Activated T-cell treated with anti-CD3 and anti-CD28 coated beads, Interleukin-2, amount 50 U/mL, for 24 hours (primary cell): Measurements from ENCODE around the gene ALAD.
"Not testable (repeated sequence)": the region's sequence is repeated elsewhere in the genome, so short reads cannot be mapped to it uniquely, and the experiment has no call there.

Experiments
- DNase-seq: peaks from one replicate; pipeline ENCODE4 v3.0.0-alpha.2; 2020
- H3K27ac Mint-ChIP-seq: 2 replicates; pipeline ENCODE4 v1.8.0; 2020; ENCODE audit warnings: mild to moderate bottlenecking, mixed read lengths
- H3K27me3 Mint-ChIP-seq: 2 replicates; pipeline ENCODE4 v1.8.0; 2020; ENCODE audit warnings: mixed read lengths
- H3K36me3 Mint-ChIP-seq: 2 replicates; pipeline ENCODE4 v1.8.0; 2020; ENCODE audit warnings: low read depth, mixed read lengths
- H3K4me1 Mint-ChIP-seq: 2 replicates; pipeline ENCODE4 v1.8.0; 2020; ENCODE audit warnings: low read depth, mixed read lengths
- H3K4me3 Mint-ChIP-seq: 2 replicates; pipeline ENCODE4 v1.8.0; 2020; ENCODE audit warnings: mild to moderate bottlenecking, moderate library complexity, mixed read lengths
- H3K9me3 Mint-ChIP-seq: 2 replicates; pipeline ENCODE4 v1.8.0; 2020; ENCODE audit warnings: mixed read lengths

Gene ALAD

GRCh38 chr9:113372059-113372458 lies 29.0 kb downstream of the ALAD start:
- no peak for DNase-seq
- Mint-ChIP-seq H3K27ac (no peak overlapping the region), H3K4me1 (peaks cover 15% of the 10 kb centered on the region), H3K36me3 (peaks cover 30% of the 10 kb centered on the region), H3K4me3 (no peak overlapping the region), H3K9me3 (no peaks in the 10 kb centered on the region), H3K27me3 (no peaks in the 10 kb centered on the region)

GRCh38 chr9:113370806-113371325 lies 30.2 kb downstream of the ALAD start:
- no peaks in the 10 kb centered on the region for H3K27me3 Mint-ChIP-seq
- no peak overlapping the region for H3K4me3 Mint-ChIP-seq
- no peak overlapping the region for H3K27ac Mint-ChIP-seq
- peaks cover 13% of the 10 kb centered on the region for H3K4me1 Mint-ChIP-seq
- peaks cover 29% of the 10 kb centered on the region for H3K36me3 Mint-ChIP-seq
- no peak for DNase-seq
- H3K9me3 Mint-ChIP-seq, result no peaks in the 10 kb centered on the region

- Mint-ChIP-seq H3K4me1 (peaks cover 2% of the 10 kb centered on the region), H3K4me3 (no peak overlapping the region), H3K9me3 (no peaks in the 10 kb centered on the region), H3K36me3 (peaks cover 18% of the 10 kb centered on the region), H3K27ac (no peak overlapping the region), H3K27me3 (no peaks in the 10 kb centered on the region)
- no peak for DNase-seq
Measured at GRCh38 chr9:113369855-113370140, 31.3 kb downstream of the ALAD start.

- peaks cover 13% of the 10 kb centered on the region for H3K36me3 Mint-ChIP-seq
- H3K9me3 Mint-ChIP-seq, result no peaks in the 10 kb centered on the region
- no peak overlapping the region for H3K4me3 Mint-ChIP-seq
- no peaks in the 10 kb centered on the region for H3K27me3 Mint-ChIP-seq
- no peak for DNase-seq
- peaks cover under 1% of the 10 kb centered on the region for H3K4me1 Mint-ChIP-seq
- no peak overlapping the region for H3K27ac Mint-ChIP-seq
Measured at GRCh38 chr9:113368982-113369854, 31.9 kb downstream of the ALAD start.

GRCh38 chr9:113368348-113368981 lies 32.6 kb downstream of the ALAD start:
- Mint-ChIP-seq H3K4me3 (no peak overlapping the region), H3K4me1 (peaks cover 3% of the 10 kb centered on the region), H3K36me3 (peaks cover 6% of the 10 kb centered on the region), H3K9me3 (no peaks in the 10 kb centered on the region), H3K27ac (no peak overlapping the region), H3K27me3 (no peaks in the 10 kb centered on the region)
- DNase-seq, result no peak

- not testable (repeated sequence) for DNase-seq, H3K4me3 Mint-ChIP-seq, H3K27ac Mint-ChIP-seq, H3K36me3 Mint-ChIP-seq, H3K9me3 Mint-ChIP-seq, H3K27me3 Mint-ChIP-seq
- H3K4me1 Mint-ChIP-seq, result peaks cover 14% of the 10 kb centered on the region
Measured at GRCh38 chr9:113365652-113366051, 35.4 kb downstream of the ALAD start.

GRCh38 chr9:113364951-113365350 lies 36.1 kb downstream of the ALAD start:
- Mint-ChIP-seq H3K4me3 (no peak overlapping the region), H3K4me1 (peaks cover 14% of the 10 kb centered on the region), H3K36me3 (no peaks in the 10 kb centered on the region), H3K9me3 (no peaks in the 10 kb centered on the region), H3K27me3 (no peaks in the 10 kb centered on the region), H3K27ac (no peak overlapping the region)
- DNase-seq, result no peak

GRCh38 chr9:113363336-113363735 lies 37.7 kb downstream of the ALAD start:
- no peaks in the 10 kb centered on the region for H3K27me3 Mint-ChIP-seq
- H3K4me1 Mint-ChIP-seq, result peaks cover 14% of the 10 kb centered on the region
- H3K27ac Mint-ChIP-seq, result no peak overlapping the region
- DNase-seq, result no peak
- H3K9me3 Mint-ChIP-seq, result no peaks in the 10 kb centered on the region
- H3K36me3 Mint-ChIP-seq, result no peaks in the 10 kb centered on the region
- H3K4me3 Mint-ChIP-seq, result no peak overlapping the region

- Mint-ChIP-seq H3K27ac (peak overlapping the region; percentile 71), H3K4me1 (peaks cover 14% of the 10 kb centered on the region), H3K36me3 (no peaks in the 10 kb centered on the region), H3K27me3 (peaks cover 4% of the 10 kb centered on the region), H3K4me3 (no peak overlapping the region), H3K9me3 (no peaks in the 10 kb centered on the region)
- no peak for DNase-seq
Measured at GRCh38 chr9:113361304-113362018, 39.6 kb downstream of the ALAD start.

GRCh38 chr9:113360242-113360842 lies 40.7 kb downstream of the ALAD start:
- H3K27me3 Mint-ChIP-seq, result peaks cover 5% of the 10 kb centered on the region
- peaks cover 14% of the 10 kb centered on the region for H3K4me1 Mint-ChIP-seq
- no peak overlapping the region for H3K4me3 Mint-ChIP-seq
- DNase-seq, result no peak
- no peak overlapping the region for H3K27ac Mint-ChIP-seq
- no peaks in the 10 kb centered on the region for H3K9me3 Mint-ChIP-seq
- H3K36me3 Mint-ChIP-seq, result no peaks in the 10 kb centered on the region

- no peak for DNase-seq
- no peak overlapping the region for H3K4me3 Mint-ChIP-seq
- no peaks in the 10 kb centered on the region for H3K36me3 Mint-ChIP-seq
- no peak overlapping the region for H3K27ac Mint-ChIP-seq
- peaks cover 14% of the 10 kb centered on the region for H3K4me1 Mint-ChIP-seq
- no peaks in the 10 kb centered on the region for H3K9me3 Mint-ChIP-seq
- peaks cover 5% of the 10 kb centered on the region for H3K27me3 Mint-ChIP-seq
Measured at GRCh38 chr9:113359385-113359784, 41.7 kb downstream of the ALAD start.

- no peak for DNase-seq
- H3K36me3 Mint-ChIP-seq, result no peaks in the 10 kb centered on the region
- peaks cover 22% of the 10 kb centered on the region for H3K27me3 Mint-ChIP-seq
- no peak overlapping the region for H3K27ac Mint-ChIP-seq
- no peak overlapping the region for H3K4me3 Mint-ChIP-seq
- H3K4me1 Mint-ChIP-seq, result peaks cover 19% of the 10 kb centered on the region
- no peaks in the 10 kb centered on the region for H3K9me3 Mint-ChIP-seq
Measured at GRCh38 chr9:113356686-113357292, 44.3 kb downstream of the ALAD start.

GRCh38 chr9:113355040-113355596 lies 46.0 kb downstream of the ALAD start:
- DNase-seq, result no peak
- Mint-ChIP-seq H3K4me3 (no peak overlapping the region), H3K9me3 (no peaks in the 10 kb centered on the region), H3K27ac (no peak overlapping the region), H3K27me3 (peaks cover 34% of the 10 kb centered on the region), H3K4me1 (peaks cover 24% of the 10 kb centered on the region), H3K36me3 (no peaks in the 10 kb centered on the region)

- no peak for DNase-seq
- Mint-ChIP-seq H3K27ac (peak overlapping the region; percentile 65), H3K27me3 (peaks cover 42% of the 10 kb centered on the region), H3K4me1 (peaks cover 33% of the 10 kb centered on the region), H3K9me3 (no peaks in the 10 kb centered on the region), H3K36me3 (no peaks in the 10 kb centered on the region), H3K4me3 (no peak overlapping the region)
Measured at GRCh38 chr9:113352411-113352810, 48.7 kb downstream of the ALAD start.
